SU-DHL-6 (cell line): Measurements from ENCODE around the gene CFAP70.

Experiments used
- CTCF ChIP-seq: fragments of 200-600 bp; sonication (generic); IDR thresholded peaks from one replicate; pipeline ENCODE4 v1.5.1; 2017; ENCODE audit warnings: antibody characterized with exemption, mild to moderate bottlenecking, low read length, moderate library complexity; ENCODE audit not compliant: insufficient read depth, poor library complexity, severe bottlenecking
- EZH2phosphoT487 ChIP-seq: fragments of 200-600 bp; sonication (generic), shearing (Covaris generic); conservative IDR thresholded peaks from 2 replicates; pipeline ENCODE4 v1.6.1; 2018; ENCODE audit warnings: mild to moderate bottlenecking, antibody characterized with exemption, low read length, moderate library complexity, mixed read lengths

- TF ChIP-seq CTCF = no peak
- TF ChIP-seq EZH2phosphoT487 = no peak
Observed at GRCh38 chr10:73244866-73245477, 113.7 kb downstream of the CFAP70 start.
